C4-2B (cell line): ENCODE measurements around the gene PRSS16.
A peak's percentile ranks its signal among the peaks of the same experiment; 100 is the strongest.

Source experiments
- H3K27ac ChIP-seq: fragments of 450-650 bp; 2 replicates; pipeline ENCODE4 v1.5.1; 2017
- CTCF ChIP-seq: fragments of 450-650 bp; conservative IDR thresholded peaks from 2 replicates; pipeline ENCODE4 v1.5.1; 2017; ENCODE audit warnings: mild to moderate bottlenecking
- ZFX ChIP-seq: fragments of 450-650 bp; IDR thresholded peaks from 2 replicates; pipeline ENCODE4 v1.6.1; 2017

The PRSS16 gene

GRCh38 chr6:27250277-27251111, 3.0 kb downstream of the PRSS16 start:
- H3K27ac ChIP-seq: peak overlapping the region; percentile 81
- TF ChIP-seq CTCF (no peak), ZFX (no peak)

GRCh38 chr6:27251112-27251605, 3.7 kb downstream of the PRSS16 start:
- peak overlapping the region; percentile 81 for H3K27ac ChIP-seq

GRCh38 chr6:27251606-27252251, 4.2 kb downstream of the PRSS16 start:
- TF ChIP-seq ZFX (peak; percentile 35; the same call in 1 of the 2 replicates), CTCF (peak; percentile 72)
- peak overlapping the region; percentile 81 for H3K27ac ChIP-seq

More at GRCh38 chr6:27251112-27251605, 3.7 kb downstream of the PRSS16 start:
- no peak for TF ChIP-seq CTCF
- TF ChIP-seq ZFX: no peak

GRCh38 chr6:27254566-27254965, 7.1 kb downstream of the PRSS16 start:
- TF ChIP-seq ZFX (no peak), CTCF (no peak)
- H3K27ac ChIP-seq: no peak overlapping the region

- TF ChIP-seq ZFX (no peak), CTCF (no peak)
- H3K27ac ChIP-seq: no peak overlapping the region
Measured at GRCh38 chr6:27255866-27256265, 8.4 kb downstream of the PRSS16 start.

GRCh38 chr6:27260369-27260768, 12.9 kb downstream of the PRSS16 start:
- TF ChIP-seq CTCF (no peak), ZFX (no peak)
- no peak overlapping the region for H3K27ac ChIP-seq

GRCh38 chr6:27260836-27261375, 13.4 kb downstream of the PRSS16 start:
- TF ChIP-seq CTCF (no peak), ZFX (no peak)
- no peak overlapping the region for H3K27ac ChIP-seq
